Cerebellar cortex (tissue), 1 donor: ENCODE results near the gene RTP2.

Experiments
- DNase-seq: peaks from one replicate; pipeline ENCODE4 v3.0.0-alpha.2; 2015; ENCODE audit warnings: low spot score

The RTP2 gene

GRCh38 chr3:187702507-187703033, at the start of gene RTP2:
Gene RTP2 (minus strand): TSS chr3:187702557. CDS start chr3:187702128, 429 bp downstream.
- no peak for DNase-seq

GRCh38 chr3:187750513-187751123, 48.3 kb upstream of the RTP2 start:
- no peak for DNase-seq

GRCh38 chr3:187750006-187750512, 47.7 kb upstream of the RTP2 start:
- peak; percentile 54 for DNase-seq

GRCh38 chr3:187748050-187748481, 45.7 kb upstream of the RTP2 start:
- DNase-seq: peak; percentile 96

- peak; percentile 29 for DNase-seq
Measured at GRCh38 chr3:187747506-187747905, 45.1 kb upstream of the RTP2 start.

- peak; percentile 76 for DNase-seq
Measured at GRCh38 chr3:187746442-187747281, 44.3 kb upstream of the RTP2 start.

GRCh38 chr3:187746059-187746441, 43.7 kb upstream of the RTP2 start:
- DNase-seq: no peak

GRCh38 chr3:187745201-187746058, 43.1 kb upstream of the RTP2 start, which contains the start of gene BCL6:
Gene BCL6 (minus strand): TSS chr3:187745468. CDS start chr3:187733693, 11,775 bp downstream.
- DNase-seq: peak; percentile 97

GRCh38 chr3:187744169-187745151, 42.1 kb upstream of the RTP2 start:
- DNase-seq: peak; percentile 68

- peak; percentile 54 for DNase-seq
Measured at GRCh38 chr3:187743195-187744141, 41.1 kb upstream of the RTP2 start.

GRCh38 chr3:187742351-187743171, 40.2 kb upstream of the RTP2 start:
- DNase-seq: peak; percentile 67

GRCh38 chr3:187741403-187742350, 39.3 kb upstream of the RTP2 start:
- peak; percentile 79 for DNase-seq

GRCh38 chr3:187740421-187741399, 38.4 kb upstream of the RTP2 start:
- peak; percentile 57 for DNase-seq

GRCh38 chr3:187739561-187740332, 37.4 kb upstream of the RTP2 start:
- peak; percentile 65 for DNase-seq

GRCh38 chr3:187739094-187739560, 36.8 kb upstream of the RTP2 start:
- no peak for DNase-seq
